HEK293 (cell line): ENCODE measurements around the gene ZNF565.
A peak's percentile ranks its signal among the peaks of the same experiment; 100 is the strongest.

ENCODE experiments used
- CTCF ChIA-PET: fragments of 350-600 bp; formaldehyde crosslinking; extraction: SDS; loops from one replicate; lab custom pipeline; 2021; ENCODE audit warnings: antibody characterized with exemption; lab: Yijun Ruan, JAX
- POLR2A ChIA-PET: fragments of 300-600 bp; formaldehyde crosslinking; extraction: SDS; loops from one replicate; lab custom pipeline; 2020; ENCODE audit warnings: antibody characterized with exemption, inconsistent platforms; lab: Yijun Ruan, JAX
- H3K27ac ChIP-seq: fragments of 200-500 bp; sonication (Bioruptor generic); 2 replicates; pipeline ENCODE4 v1.5.1; 2014; ENCODE audit warnings: low read depth, low read length, control low read depth, inconsistent platforms; ENCODE audit errors: extremely low read depth
- H3K36me3 ChIP-seq, 2 experiments: fragments of 200-500 bp in 1 of 2; sonication (Bioruptor generic) in 1 of 2; 1 replicate in 1 of 2; 2 replicates in 1 of 2; pipeline ENCODE4 v1.5.1; 2014 to 2017; ENCODE audit warnings: inconsistent platforms in 2 of 2, low read length in 2 of 2; ENCODE audit not compliant: control insufficient read depth in 2 of 2, insufficient read depth in 1 of 2
- H3K4me1 ChIP-seq: fragments of 200-500 bp; sonication (Bioruptor generic); 2 replicates; pipeline ENCODE4 v1.5.1; 2014; ENCODE audit warnings: mild to moderate bottlenecking, low read length, inconsistent platforms; ENCODE audit not compliant: control insufficient read depth, insufficient read depth
- H3K4me3 ChIP-seq: 2 replicates; pipeline ENCODE4 v1.5.1; 2011; ENCODE audit warnings: low read depth, mild to moderate bottlenecking, control low read depth, low read length, moderate library complexity
- H3K9me3 ChIP-seq: fragments of 200-500 bp; sonication (Bioruptor generic); 2 replicates; pipeline ENCODE4 v1.5.1; 2014; ENCODE audit warnings: low read depth, low read length, inconsistent platforms; ENCODE audit not compliant: control insufficient read depth, insufficient read depth
- BCL11A ChIP-seq: fragments of 450-650 bp; formaldehyde crosslinking; IDR thresholded peaks from 2 replicates; pipeline ENCODE4 v1.5.1; 2016; ENCODE audit warnings: low read depth, missing biosample characterization, missing genetic modification characterization
- GLIS2 ChIP-seq: fragments of 450-650 bp; formaldehyde crosslinking; IDR thresholded peaks from 2 replicates; pipeline ENCODE4 v1.5.1; 2016; ENCODE audit warnings: missing biosample characterization, missing genetic modification characterization
- KLF9 ChIP-seq: fragments of 450-650 bp; formaldehyde crosslinking; IDR thresholded peaks from 2 replicates; pipeline ENCODE4 v1.5.1; 2016; ENCODE audit warnings: missing biosample characterization, missing genetic modification characterization, low read depth
- MEIS1 ChIP-seq: sonication (generic); formaldehyde crosslinking; IDR thresholded peaks from 2 replicates; pipeline ENCODE4 v1.8.1; 2022; ENCODE audit warnings: missing genetic modification reagents, mild to moderate bottlenecking, borderline replicate concordance
- MZF1 ChIP-seq: fragments of 450-650 bp; formaldehyde crosslinking; IDR thresholded peaks from 2 replicates; pipeline ENCODE4 v1.5.1; 2017; ENCODE audit warnings: missing biosample characterization, missing genetic modification characterization, borderline replicate concordance
- PRDM1 ChIP-seq: fragments of 450-650 bp; formaldehyde crosslinking; IDR thresholded peaks from 2 replicates; pipeline ENCODE4; 2016; ENCODE audit warnings: missing biosample characterization, missing genetic modification characterization
- SETDB1 ChIP-seq: IDR thresholded peaks from one replicate; pipeline ENCODE4 v1.6.1; 2017; ENCODE audit warnings: mild to moderate bottlenecking, low read length, moderate library complexity, mixed read lengths; ENCODE audit not compliant: insufficient read length
- ZBTB20 ChIP-seq: fragments of 450-650 bp; formaldehyde crosslinking; IDR thresholded peaks from 2 replicates; pipeline ENCODE4 v1.5.1; 2016; ENCODE audit warnings: missing biosample characterization, missing genetic modification characterization
- ZBTB21 ChIP-seq: fragments of 450-650 bp; formaldehyde crosslinking; IDR thresholded peaks from 2 replicates; pipeline ENCODE4 v1.5.1; 2017; ENCODE audit warnings: missing biosample characterization, missing genetic modification characterization
- ZBTB48 ChIP-seq: fragments of 450-650 bp; formaldehyde crosslinking; IDR thresholded peaks from 2 replicates; pipeline ENCODE4 v1.5.1; 2016; ENCODE audit warnings: missing biosample characterization, missing genetic modification characterization
- ZFP41 ChIP-seq: fragments of 450-650 bp; formaldehyde crosslinking; IDR thresholded peaks from 2 replicates; pipeline ENCODE4 v1.5.1; 2016; ENCODE audit warnings: missing biosample characterization, missing genetic modification characterization, borderline replicate concordance
- ZNF121 ChIP-seq: fragments of 450-650 bp; formaldehyde crosslinking; IDR thresholded peaks from 2 replicates; pipeline ENCODE4 v1.5.1; 2016; ENCODE audit warnings: missing biosample characterization, missing genetic modification characterization
- ZNF169 ChIP-seq: fragments of 450-650 bp; formaldehyde crosslinking; IDR thresholded peaks from 2 replicates; pipeline ENCODE4 v1.5.1; 2016; ENCODE audit warnings: missing biosample characterization, missing genetic modification characterization
- ZNF19 ChIP-seq: fragments of 450-650 bp; formaldehyde crosslinking; IDR thresholded peaks from 2 replicates; pipeline ENCODE4; 2016; ENCODE audit warnings: missing biosample characterization, missing genetic modification characterization, low read depth
- ZNF211 ChIP-seq: fragments of 450-650 bp; formaldehyde crosslinking; IDR thresholded peaks from 2 replicates; pipeline ENCODE4 v1.5.1; 2016; ENCODE audit warnings: low read depth, missing biosample characterization, missing genetic modification characterization
- ZNF214 ChIP-seq: fragments of 450-650 bp; formaldehyde crosslinking; IDR thresholded peaks from 2 replicates; pipeline ENCODE4 v1.5.1; 2017; ENCODE audit warnings: missing biosample characterization, mild to moderate bottlenecking, missing genetic modification characterization, borderline replicate concordance
- ZNF239 ChIP-seq: fragments of 450-650 bp; formaldehyde crosslinking; IDR thresholded peaks from 2 replicates; pipeline ENCODE4 v1.5.1; 2016; ENCODE audit warnings: missing biosample characterization, missing genetic modification characterization
- ZNF311 ChIP-seq: fragments of 450-650 bp; formaldehyde crosslinking; IDR thresholded peaks from 2 replicates; pipeline ENCODE4 v1.5.1; 2017; ENCODE audit warnings: missing biosample characterization, missing genetic modification characterization, borderline replicate concordance
- ZNF324 ChIP-seq: fragments of 450-650 bp; formaldehyde crosslinking; IDR thresholded peaks from 2 replicates; pipeline ENCODE4 v1.5.1; 2016; ENCODE audit warnings: missing biosample characterization, missing genetic modification characterization
- ZNF391 ChIP-seq: fragments of 450-650 bp; formaldehyde crosslinking; IDR thresholded peaks from 2 replicates; pipeline ENCODE4 v1.5.1; 2016; ENCODE audit warnings: low read depth, missing biosample characterization, missing genetic modification characterization, borderline replicate concordance
- ZNF426 ChIP-seq: fragments of 450-650 bp; formaldehyde crosslinking; IDR thresholded peaks from 2 replicates; pipeline ENCODE4 v1.5.1; 2017; ENCODE audit warnings: missing biosample characterization, missing genetic modification characterization, mild to moderate bottlenecking, inconsistent platforms, moderate library complexity
- ZNF501 ChIP-seq: fragments of 450-650 bp; formaldehyde crosslinking; IDR thresholded peaks from 2 replicates; pipeline ENCODE4 v1.5.1; 2016; ENCODE audit warnings: missing biosample characterization, missing genetic modification characterization
- ZNF514 ChIP-seq: fragments of 450-650 bp; formaldehyde crosslinking; IDR thresholded peaks from 2 replicates; pipeline ENCODE4 v1.5.1; 2016; ENCODE audit warnings: missing biosample characterization, missing genetic modification characterization
- ZNF629 ChIP-seq: fragments of 450-650 bp; formaldehyde crosslinking; IDR thresholded peaks from 2 replicates; pipeline ENCODE4 v1.5.1; 2017; ENCODE audit warnings: missing biosample characterization, missing genetic modification characterization
- ZNF707 ChIP-seq: fragments of 450-650 bp; formaldehyde crosslinking; IDR thresholded peaks from 2 replicates; pipeline ENCODE4 v1.5.1; 2016; ENCODE audit warnings: missing biosample characterization, missing genetic modification characterization
- ZNF785 ChIP-seq: fragments of 450-650 bp; formaldehyde crosslinking; IDR thresholded peaks from 2 replicates; pipeline ENCODE4 v1.5.1; 2016; ENCODE audit warnings: missing biosample characterization, missing genetic modification characterization
- TF ChIP-seq, protein P1 (sequence below): fragments of 450-650 bp; formaldehyde crosslinking; IDR thresholded peaks from 2 replicates; pipeline ENCODE4 v1.5.1; 2016; ENCODE audit warnings: missing biosample characterization, missing genetic modification characterization
- TF ChIP-seq, protein P2 (sequence below): fragments of 450-650 bp; formaldehyde crosslinking; IDR thresholded peaks from 2 replicates; pipeline ENCODE4 v1.5.1; 2016; ENCODE audit warnings: missing biosample characterization, missing genetic modification characterization
- TF ChIP-seq, protein P3 (sequence below): fragments of 450-650 bp; formaldehyde crosslinking; IDR thresholded peaks from 2 replicates; pipeline ENCODE4 v1.5.1; 2016; ENCODE audit warnings: missing biosample characterization, missing genetic modification characterization
- TF ChIP-seq, protein P4 (sequence below): fragments of 450-650 bp; formaldehyde crosslinking; IDR thresholded peaks from 2 replicates; pipeline ENCODE4 v1.5.1; 2017; ENCODE audit warnings: missing biosample characterization, missing genetic modification characterization
- TF ChIP-seq, protein P5 (sequence below): fragments of 450-650 bp; formaldehyde crosslinking; IDR thresholded peaks from 2 replicates; pipeline ENCODE4 v1.5.1; 2016; ENCODE audit warnings: missing biosample characterization, missing genetic modification characterization

ZNF565 gene

DNA sequence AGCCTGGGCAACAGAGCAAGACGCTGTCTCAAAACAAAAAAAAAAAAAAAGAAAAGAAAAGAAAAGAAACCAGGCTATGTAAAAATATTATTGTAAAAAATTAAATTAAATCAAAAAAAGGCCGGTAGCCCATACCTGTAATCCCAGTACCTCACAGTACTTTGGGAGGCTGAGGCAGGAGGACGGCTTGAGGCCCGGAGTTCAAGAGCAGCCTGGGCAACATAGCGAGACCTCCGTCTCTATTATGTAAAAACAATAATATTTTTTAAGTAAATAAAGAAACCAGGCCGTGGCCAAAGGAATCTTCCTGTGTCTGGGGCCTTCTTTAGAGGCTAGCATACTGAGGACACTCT, 75.4 kb downstream of the ZNF565 start (continued):
- no peak for TF ChIP-seq PRDM1 (tag by site-specific recombination)
- 0 out of 2 replicates have a peak, but pooled peaks have one; percentile 6 for TF ChIP-seq ZBTB21 (tag by site-specific recombination)
- TF ChIP-seq ZNF707 (tag by site-specific recombination): no peak
- TF ChIP-seq, protein P1, sequence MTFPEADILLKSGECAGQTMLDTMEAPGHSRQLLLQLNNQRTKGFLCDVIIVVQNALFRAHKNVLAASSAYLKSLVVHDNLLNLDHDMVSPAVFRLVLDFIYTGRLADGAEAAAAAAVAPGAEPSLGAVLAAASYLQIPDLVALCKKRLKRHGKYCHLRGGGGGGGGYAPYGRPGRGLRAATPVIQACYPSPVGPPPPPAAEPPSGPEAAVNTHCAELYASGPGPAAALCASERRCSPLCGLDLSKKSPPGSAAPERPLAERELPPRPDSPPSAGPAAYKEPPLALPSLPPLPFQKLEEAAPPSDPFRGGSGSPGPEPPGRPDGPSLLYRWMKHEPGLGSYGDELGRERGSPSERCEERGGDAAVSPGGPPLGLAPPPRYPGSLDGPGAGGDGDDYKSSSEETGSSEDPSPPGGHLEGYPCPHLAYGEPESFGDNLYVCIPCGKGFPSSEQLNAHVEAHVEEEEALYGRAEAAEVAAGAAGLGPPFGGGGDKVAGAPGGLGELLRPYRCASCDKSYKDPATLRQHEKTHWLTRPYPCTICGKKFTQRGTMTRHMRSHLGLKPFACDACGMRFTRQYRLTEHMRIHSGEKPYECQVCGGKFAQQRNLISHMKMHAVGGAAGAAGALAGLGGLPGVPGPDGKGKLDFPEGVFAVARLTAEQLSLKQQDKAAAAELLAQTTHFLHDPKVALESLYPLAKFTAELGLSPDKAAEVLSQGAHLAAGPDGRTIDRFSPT (tag by site-specific recombination): no peak
- no peak for TF ChIP-seq SETDB1
- TF ChIP-seq, all 188 proteins: peak for 4

DNA sequence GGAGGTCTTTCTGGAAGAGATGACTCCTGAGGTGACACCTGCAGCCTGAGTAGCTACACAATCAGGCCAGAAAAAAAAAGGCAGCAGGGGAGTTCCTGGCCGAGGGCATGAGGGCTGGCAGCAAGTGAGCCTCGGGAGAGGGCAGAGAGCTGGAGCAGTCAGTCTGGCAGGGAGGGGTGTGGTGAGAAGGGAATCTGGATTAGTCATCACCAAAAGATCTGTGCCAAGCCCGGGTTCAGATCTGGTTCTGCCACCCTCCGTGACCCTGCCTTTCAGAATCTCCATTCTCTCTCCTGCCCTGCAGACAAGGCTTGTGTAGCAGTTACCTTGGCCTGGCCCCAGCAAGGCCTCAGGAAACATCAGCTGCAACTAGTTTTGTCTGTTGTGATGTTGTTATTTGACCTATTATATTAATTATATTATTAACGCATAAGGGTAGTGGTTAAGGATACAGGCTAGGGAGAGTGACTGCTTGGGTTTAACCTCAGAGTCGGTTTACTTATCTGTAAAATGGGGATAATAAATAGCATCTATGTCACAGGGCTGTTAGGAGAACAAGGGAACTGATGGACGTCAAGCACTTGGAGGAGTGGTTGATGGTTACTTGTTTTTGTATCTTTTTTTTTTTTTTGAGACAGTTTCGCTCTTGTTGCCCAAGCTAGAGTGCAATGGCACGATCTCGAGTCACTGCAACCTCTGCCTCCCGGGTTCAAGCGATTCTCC, 77.3 kb downstream of the ZNF565 start:
- no peak overlapping the region for H3K27ac ChIP-seq
- no peak overlapping the region for H3K4me3 ChIP-seq
- H3K9me3 ChIP-seq: no peaks in the 10 kb centered on the region
- peaks cover under 1 to 3% of the 10 kb centered on the region in 2 experiments; a peak in 2 of 3 replicates for H3K36me3 ChIP-seq
- peaks cover 14% of the 10 kb centered on the region for H3K4me1 ChIP-seq
- POLR2A ChIA-PET: interaction anchor here (0.6 to 5.4 kb wide), 5 partner anchors 8 to 280 kb away, joined by 3 to 87 read pairs (median 6); partner anchors contain the start of genes POLR2I, TBCB, ZNF146 and ZNF565
- CTCF ChIA-PET: interaction anchor here (0.6 to 4.3 kb wide), 7 partner anchors 10 to 339 kb away, joined by 3 to 28 read pairs (median 4); partner anchors contain the start of genes POLR2I and TBCB
- TF ChIP-seq, protein P2, sequence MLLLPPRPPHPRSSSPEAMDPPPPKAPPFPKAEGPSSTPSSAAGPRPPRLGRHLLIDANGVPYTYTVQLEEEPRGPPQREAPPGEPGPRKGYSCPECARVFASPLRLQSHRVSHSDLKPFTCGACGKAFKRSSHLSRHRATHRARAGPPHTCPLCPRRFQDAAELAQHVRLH (tag by site-specific recombination): peak; percentile 77; the same call in 1 of the 2 replicates
- TF ChIP-seq ZNF629 (tag by site-specific recombination) (no peak), ZNF324 (tag by site-specific recombination) (no peak), ZNF214 (tag by site-specific recombination) (no peak), ZNF426 (tag by site-specific recombination) (no peak), ZNF121 (tag by site-specific recombination) (no peak), KLF9 (tag by site-specific recombination) (peak; percentile 47; the same call in 1 of the 2 replicates), ZBTB20 (tag by site-specific recombination) (peak; percentile 95), ZNF501 (tag by site-specific recombination) (no peak), MZF1 (tag by site-specific recombination) (no peak), ZNF211 (no peak), ZNF391 (tag by site-specific recombination) (no peak), ZBTB48 (tag by site-specific recombination) (no peak), BCL11A (no peak), ZNF19 (tag by site-specific recombination) (no peak), GLIS2 (tag by site-specific recombination) (no peak), ZNF239 (no peak), ZFP41 (tag by site-specific recombination) (no peak), ZNF514 (tag by site-specific recombination) (no peak), ZNF311 (tag by site-specific recombination) (no peak), ZNF169 (tag by site-specific recombination) (no peak), ZNF785 (no peak), MEIS1 (CRISPR knock-in tag) (no peak)
- TF ChIP-seq, protein P3, sequence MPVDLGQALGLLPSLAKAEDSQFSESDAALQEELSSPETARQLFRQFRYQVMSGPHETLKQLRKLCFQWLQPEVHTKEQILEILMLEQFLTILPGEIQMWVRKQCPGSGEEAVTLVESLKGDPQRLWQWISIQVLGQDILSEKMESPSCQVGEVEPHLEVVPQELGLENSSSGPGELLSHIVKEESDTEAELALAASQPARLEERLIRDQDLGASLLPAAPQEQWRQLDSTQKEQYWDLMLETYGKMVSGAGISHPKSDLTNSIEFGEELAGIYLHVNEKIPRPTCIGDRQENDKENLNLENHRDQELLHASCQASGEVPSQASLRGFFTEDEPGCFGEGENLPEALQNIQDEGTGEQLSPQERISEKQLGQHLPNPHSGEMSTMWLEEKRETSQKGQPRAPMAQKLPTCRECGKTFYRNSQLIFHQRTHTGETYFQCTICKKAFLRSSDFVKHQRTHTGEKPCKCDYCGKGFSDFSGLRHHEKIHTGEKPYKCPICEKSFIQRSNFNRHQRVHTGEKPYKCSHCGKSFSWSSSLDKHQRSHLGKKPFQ: no peak
- TF ChIP-seq, protein P4, sequence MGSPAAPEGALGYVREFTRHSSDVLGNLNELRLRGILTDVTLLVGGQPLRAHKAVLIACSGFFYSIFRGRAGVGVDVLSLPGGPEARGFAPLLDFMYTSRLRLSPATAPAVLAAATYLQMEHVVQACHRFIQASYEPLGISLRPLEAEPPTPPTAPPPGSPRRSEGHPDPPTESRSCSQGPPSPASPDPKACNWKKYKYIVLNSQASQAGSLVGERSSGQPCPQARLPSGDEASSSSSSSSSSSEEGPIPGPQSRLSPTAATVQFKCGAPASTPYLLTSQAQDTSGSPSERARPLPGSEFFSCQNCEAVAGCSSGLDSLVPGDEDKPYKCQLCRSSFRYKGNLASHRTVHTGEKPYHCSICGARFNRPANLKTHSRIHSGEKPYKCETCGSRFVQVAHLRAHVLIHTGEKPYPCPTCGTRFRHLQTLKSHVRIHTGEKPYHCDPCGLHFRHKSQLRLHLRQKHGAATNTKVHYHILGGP (tag by site-specific recombination): no peak
- TF ChIP-seq, protein P5, sequence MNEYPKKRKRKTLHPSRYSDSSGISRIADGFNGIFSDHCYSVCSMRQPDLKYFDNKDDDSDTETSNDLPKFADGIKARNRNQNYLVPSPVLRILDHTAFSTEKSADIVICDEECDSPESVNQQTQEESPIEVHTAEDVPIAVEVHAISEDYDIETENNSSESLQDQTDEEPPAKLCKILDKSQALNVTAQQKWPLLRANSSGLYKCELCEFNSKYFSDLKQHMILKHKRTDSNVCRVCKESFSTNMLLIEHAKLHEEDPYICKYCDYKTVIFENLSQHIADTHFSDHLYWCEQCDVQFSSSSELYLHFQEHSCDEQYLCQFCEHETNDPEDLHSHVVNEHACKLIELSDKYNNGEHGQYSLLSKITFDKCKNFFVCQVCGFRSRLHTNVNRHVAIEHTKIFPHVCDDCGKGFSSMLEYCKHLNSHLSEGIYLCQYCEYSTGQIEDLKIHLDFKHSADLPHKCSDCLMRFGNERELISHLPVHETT (tag by site-specific recombination): 0 out of 2 replicates have a peak, but pooled peaks have one; percentile 36
